HepG2 (cell line): ENCODE results near the gene ZNF132. TPM values are rescaled to one million over a fixed set of nuclear protein-coding genes. Genes with fewer than 3 reads are reported as not detected.
A peak's percentile ranks its signal among the peaks of the same experiment; 100 is the strongest.

Experiments
- ATAC-seq: fragments of 200-7000 bp; cut with Tn5 transposase; 3 replicates; pipeline ENCODE4 v1.9.1; 2020; ENCODE audit warnings: mild to moderate bottlenecking, moderate library complexity
- BruUV-seq: library from RNA; stranded (reverse); fragments of 400-500 nt; replicated peaks from 2 replicates; lab custom pipeline; 2021; lab: Mats Ljungman, UMichigan
- CTCF ChIA-PET: fragments of 300-600 bp; formaldehyde crosslinking; extraction: SDS; loops from one replicate; lab custom pipeline; 2021; ENCODE audit warnings: low total read pairs, inconsistent platforms, low intra/inter-chr PET ratio; lab: Yijun Ruan, JAX
- POLR2A ChIA-PET: fragments of 350-600 bp; sonication (Branson Sonifier 250); formaldehyde crosslinking; loops from one replicate; lab custom pipeline; 2020; ENCODE audit warnings: antibody characterized with exemption, inconsistent platforms; lab: Yijun Ruan, JAX
- DNase-seq: peaks from one replicate; pipeline ENCODE4 v3.0.0-alpha.2; 2015; ENCODE audit warnings: low spot score
- FAIRE-seq: peaks from 3 replicates; lab custom pipeline; 2011; peaks lifted over from hg19 to GRCh38; lab: Jason Lieb, UNC
- H2AFZ ChIP-seq: one replicate; pipeline ENCODE4 v1.6.1; 2011; ENCODE audit warnings: low read length, inconsistent platforms
- H3K27ac ChIP-seq: fragments of 300-600 bp; 3 replicates; pipeline ENCODE4 v1.8.0; 2011; ENCODE audit warnings: mixed run types, mild to moderate bottlenecking, mixed read lengths, low read length, inconsistent platforms; ENCODE audit not compliant: insufficient read depth; ENCODE audit errors: extremely low read length
- H3K27me3 ChIP-seq, 2 experiments: fragments of 200-600 bp in 1 of 2; 2 replicates in 1 of 2; 3 replicates in 1 of 2; pipeline versions ENCODE4 v1.6.0 to v1.8.0; 2011; ENCODE audit warnings: low read length in 2 of 2, mild to moderate bottlenecking in 2 of 2, moderate library complexity in 2 of 2, inconsistent platforms in 1 of 2; ENCODE audit not compliant: insufficient read depth in 2 of 2, control insufficient read depth in 1 of 2
- H3K36me3 ChIP-seq, 2 experiments: fragments of 200-600 bp in 1 of 2; replicated peaks in 1 of 2; 2 replicates in 1 of 2; 3 replicates in 1 of 2; pipeline versions ENCODE4 v1.5.1 to v1.8.0; 2011; ENCODE audit warnings: low read length in 2 of 2, inconsistent platforms in 1 of 2; ENCODE audit not compliant: insufficient read depth in 2 of 2, control insufficient read depth in 1 of 2
- H3K4me1 ChIP-seq: 2 replicates; pipeline ENCODE4 v1.5.1; 2012; ENCODE audit warnings: low read length, inconsistent platforms; ENCODE audit not compliant: insufficient read depth
- H3K4me2 ChIP-seq: 2 replicates; pipeline ENCODE4 v1.6.0; 2011; ENCODE audit warnings: low read depth, low read length, inconsistent platforms
- H3K4me3 ChIP-seq, 3 experiments: fragments of 200-600 bp in 1 of 3; sonication (generic), shearing (Covaris generic) in 1 of 3; replicated peaks in 1 of 3; 2 replicates each; pipeline ENCODE4 v1.5.1; 2011 to 2016; ENCODE audit warnings: low read length in 3 of 3, inconsistent platforms in 2 of 3, low read depth in 2 of 3, mild to moderate bottlenecking in 2 of 3, control low read depth in 1 of 3, mixed read lengths in 1 of 3; ENCODE audit not compliant: insufficient read depth in 1 of 3
- H3K79me2 ChIP-seq: one replicate; pipeline ENCODE4 v1.6.1; 2011; ENCODE audit warnings: low read length, inconsistent platforms; ENCODE audit not compliant: insufficient read depth
- H3K9ac ChIP-seq: 2 replicates; pipeline ENCODE4 v1.6.0; 2011; ENCODE audit warnings: mild to moderate bottlenecking, low read depth, low read length, inconsistent platforms; ENCODE audit not compliant: insufficient read depth
- H3K9me3 ChIP-seq: 2 replicates; pipeline ENCODE4 v1.5.1; 2012; ENCODE audit warnings: mild to moderate bottlenecking, low read length
- H4K20me1 ChIP-seq: 2 replicates; pipeline ENCODE4 v1.6.0; 2011; ENCODE audit warnings: inconsistent platforms, mild to moderate bottlenecking, low read length, moderate library complexity; ENCODE audit not compliant: insufficient read depth
- AGO1 ChIP-seq: fragments of 200-400 bp; formaldehyde crosslinking; IDR thresholded peaks from 2 replicates; pipeline ENCODE4 v1.6.1; 2017; ENCODE audit warnings: mild to moderate bottlenecking, low read depth, low read length, moderate library complexity; ENCODE audit not compliant: poor library complexity, severe bottlenecking
- AGO2 ChIP-seq: fragments of 200-400 bp; formaldehyde crosslinking; optimal IDR thresholded peaks from 2 replicates; pipeline ENCODE3; 2017; ENCODE audit warnings: mild to moderate bottlenecking, low read depth, low read length, moderate library complexity
- CCAR2 ChIP-seq: fragments of 200-400 bp; formaldehyde crosslinking; optimal IDR thresholded peaks from 2 replicates; pipeline ENCODE3; 2018; ENCODE audit warnings: low read depth, mild to moderate bottlenecking, low read length, moderate library complexity
- CHD2 ChIP-seq: IDR thresholded peaks from 2 replicates; pipeline ENCODE4 v1.6.1; 2011; ENCODE audit warnings: low read depth, low read length, improper control_type of control experiment
- FOXA1 ChIP-seq, 2 experiments: fragments of 450-650 bp in 1 of 2; sonication (generic) in 1 of 2; formaldehyde crosslinking in 1 of 2; IDR thresholded peaks; 2 replicates each; pipeline versions ENCODE4 v1.4.0 to v1.6.1; 2016 to 2020; ENCODE audit warnings: missing genetic modification reagents in 1 of 2
- KDM1A ChIP-seq: IDR thresholded peaks from 2 replicates; pipeline ENCODE4 v1.6.1; 2016; ENCODE audit warnings: missing compliant biosample characterization
- LCORL ChIP-seq, 2 experiments: fragments of 450-650 bp in 1 of 2; sonication (generic) in 1 of 2; formaldehyde crosslinking in 1 of 2; IDR thresholded peaks; 2 replicates each; pipeline versions ENCODE4 v1.5.0 to v1.6.1; 2017 to 2020; ENCODE audit warnings: antibody characterized with exemption in 1 of 2, missing genetic modification reagents in 1 of 2
- RAD51 ChIP-seq: fragments of 450-650 bp; IDR thresholded peaks from 2 replicates; pipeline ENCODE4 v1.6.1; 2016; ENCODE audit warnings: borderline replicate concordance
- STAT5B ChIP-seq: sonication (generic); formaldehyde crosslinking; IDR thresholded peaks from 2 replicates; pipeline ENCODE4 v1.4.0; 2020; ENCODE audit warnings: missing genetic modification reagents
- ZIK1 ChIP-seq: sonication (generic); formaldehyde crosslinking; IDR thresholded peaks from 2 replicates; pipeline ENCODE4 v1.5.0; 2020; ENCODE audit warnings: mild to moderate bottlenecking, low read depth, missing genetic modification reagents, borderline replicate concordance
- ZNF101 ChIP-seq: sonication (generic); formaldehyde crosslinking; IDR thresholded peaks from 2 replicates; pipeline ENCODE4 v1.4.0; 2020; ENCODE audit warnings: mild to moderate bottlenecking, low read depth, missing genetic modification reagents, borderline replicate concordance
- ZNF12 ChIP-seq: sonication (generic); formaldehyde crosslinking; IDR thresholded peaks from 2 replicates; pipeline ENCODE4 v1.5.0; 2020; ENCODE audit warnings: missing genetic modification reagents
- ZNF710 ChIP-seq: sonication (generic); formaldehyde crosslinking; IDR thresholded peaks from 2 replicates; pipeline ENCODE4 v1.5.0; 2020; ENCODE audit warnings: mild to moderate bottlenecking, missing genetic modification reagents, borderline replicate concordance
- WGBS: methylation state at CpG from one replicate; pipeline ENCODE4 v1.1.6; 2017; ENCODE audit warnings: low lambda C conversion rate; 5-methylcytosine and 5-hydroxymethylcytosine counted together
- in situ Hi-C: cut with HindIII; loops from 2 replicates; pipeline ENCODE4 v1.10.0; 2017; ENCODE audit warnings: low pct_unique_long_range_greater_than_20kb; ENCODE audit not compliant: extremely low pct_ligation_motif_present
- intact Hi-C: fragments of 100-400 bp; cut with micrococcal nuclease; formaldehyde crosslinking; loops from one replicate; pipeline ENCODE4 v1.10.0; 2022; ENCODE audit not compliant: unreplicated experiment
- polyA plus RNA-seq, 8 experiments: library from polyadenylated mRNA; depleted of rRNA in 3 of 8; stranded (reverse) in 7 of 8; unstranded in 1 of 8; fragments of >200 nt; fragmentation: Illumina TruSeq in 4 of 8; extraction: Trizol in 4 of 8; gene quantifications; 2 replicates each; pipeline versions ENCODE4 v1.2.1 to v1.2.3, GENCODE V29; 2011 to 2016; ENCODE audit warnings: low read depth in 4 of 8, missing spikeins in 1 of 8, mixed read lengths in 1 of 8; ENCODE audit not compliant: insufficient read depth in 1 of 8
- total RNA-seq, 5 experiments: library from RNA; depleted of rRNA; stranded (reverse); fragments of >200 nt; fragmentation: Illumina TruSeq; extraction: Trizol; gene quantifications; 2 replicates each; pipeline ENCODE4 v1.2.3, GENCODE V29; 2016; ENCODE audit warnings: low read depth in 1 of 5
- TF ChIP-seq, protein P1 (sequence below): sonication (generic); formaldehyde crosslinking; IDR thresholded peaks from 2 replicates; pipeline ENCODE4 v1.5.0; 2020; ENCODE audit warnings: mild to moderate bottlenecking, missing genetic modification reagents

ZNF132 gene
- total and polyA plus RNA-seq, 2 of the 13 experiments (the other 11 are each of a cell fraction or from before 2014, with no cell fraction given): not detected

DNA sequence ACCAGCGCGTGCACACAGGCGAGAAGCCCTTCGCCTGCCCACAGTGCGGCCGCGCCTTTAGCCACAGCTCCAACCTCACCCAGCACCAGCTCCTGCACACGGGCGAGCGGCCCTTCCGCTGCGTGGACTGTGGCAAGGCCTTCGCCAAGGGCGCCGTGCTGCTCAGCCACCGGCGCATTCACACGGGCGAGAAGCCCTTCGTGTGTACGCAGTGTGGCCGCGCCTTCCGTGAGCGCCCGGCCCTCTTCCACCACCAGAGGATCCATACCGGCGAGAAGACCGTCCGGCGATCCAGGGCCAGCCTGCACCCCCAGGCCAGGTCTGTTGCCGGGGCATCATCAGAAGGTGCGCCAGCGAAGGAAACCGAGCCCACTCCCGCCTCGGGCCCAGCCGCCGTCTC is 31.8 kb upstream of the ZNF132 start:
- ChIA-PET POLR2A (no interaction called here), CTCF (no interaction called here)
- H2AFZ ChIP-seq: no peak overlapping the region
- no TSS peak for BruUV-seq
- H3K79me2 ChIP-seq: peaks cover 6% of the 10 kb centered on the region
- peaks cover 4 to 21% of the 10 kb centered on the region in 2 experiments; a peak in 4 of 5 replicates for H3K36me3 ChIP-seq
- ATAC-seq: no peak
- WGBS: 100% methylated on average over 18 of the region's 39 CpGs
- TF ChIP-seq ZNF710 (no peak), ZNF101 (CRISPR knock-in tag) (no peak), AGO1 (peak; percentile 67), CHD2 (no peak), KDM1A (CRISPR knock-in tag) (no peak), RAD51 (no peak), CCAR2 (no peak), ZNF12 (CRISPR knock-in tag) (no peak), FOXA1 (IDR thresholded peaks at IDR 0.05) (no peak), FOXA1 (CRISPR knock-in tag; IDR thresholded peaks at IDR 0.05) (no peak), AGO2 (peak; percentile 46), LCORL (IDR thresholded peaks at IDR 0.05) (no peak), LCORL (CRISPR knock-in tag; IDR thresholded peaks at IDR 0.05) (no peak), ZIK1 (CRISPR knock-in tag) (no peak), STAT5B (CRISPR knock-in tag) (no peak)
- TF ChIP-seq, protein P1, sequence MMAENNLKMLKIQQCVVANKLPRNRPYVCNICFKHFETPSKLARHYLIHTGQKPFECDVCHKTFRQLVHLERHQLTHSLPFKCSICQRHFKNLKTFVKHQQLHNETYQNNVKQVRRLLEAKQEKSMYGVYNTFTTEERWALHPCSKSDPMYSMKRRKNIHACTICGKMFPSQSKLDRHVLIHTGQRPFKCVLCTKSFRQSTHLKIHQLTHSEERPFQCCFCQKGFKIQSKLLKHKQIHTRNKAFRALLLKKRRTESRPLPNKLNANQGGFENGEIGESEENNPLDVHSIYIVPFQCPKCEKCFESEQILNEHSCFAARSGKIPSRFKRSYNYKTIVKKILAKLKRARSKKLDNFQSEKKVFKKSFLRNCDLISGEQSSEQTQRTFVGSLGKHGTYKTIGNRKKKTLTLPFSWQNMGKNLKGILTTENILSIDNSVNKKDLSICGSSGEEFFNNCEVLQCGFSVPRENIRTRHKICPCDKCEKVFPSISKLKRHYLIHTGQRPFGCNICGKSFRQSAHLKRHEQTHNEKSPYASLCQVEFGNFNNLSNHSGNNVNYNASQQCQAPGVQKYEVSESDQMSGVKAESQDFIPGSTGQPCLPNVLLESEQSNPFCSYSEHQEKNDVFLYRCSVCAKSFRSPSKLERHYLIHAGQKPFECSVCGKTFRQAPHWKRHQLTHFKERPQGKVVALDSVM (CRISPR knock-in tag): no peak
- H3K4me1 ChIP-seq: peaks cover 23% of the 10 kb centered on the region
- intact Hi-C loops (no loop called here), in situ Hi-C loops (no loop called here)
- H3K4me2 ChIP-seq: no peak overlapping the region
- no peak overlapping the region for H3K27ac ChIP-seq
- no peak overlapping the region for H3K4me3 ChIP-seq
- DNase-seq: no peak
- H4K20me1 ChIP-seq: no peaks in the 10 kb centered on the region
- no peak for FAIRE-seq
- no peaks in the 10 kb centered on the region; a peak in 1 of 5 replicates for H3K27me3 ChIP-seq
- H3K9me3 ChIP-seq: no peaks in the 10 kb centered on the region
- no peak overlapping the region for H3K9ac ChIP-seq
